Activated T-helper 2 cell treated with anti-CD3 and anti-CD28 coated beads, Interferon-gamma antibody, Interleukin-2, Interleukin-4, amounts not matched to agents 10 μg/mL and 5 μg/mL and 100 μg/mL, durations not matched to agents 14 hours and 24 hours and 36 hours (primary cell): ENCODE data around the gene RGS6. TPM values are rescaled to one million over a fixed set of nuclear protein-coding genes. Genes with fewer than 3 reads are reported as not detected.

Source experiments
- DNase-seq: peaks from one replicate; pipeline ENCODE4 v3.0.0; 2021; ENCODE audit warnings: low spot score
- H3K27ac Mint-ChIP-seq: one replicate; pipeline ENCODE4 v1.8.0; 2021; ENCODE audit warnings: mixed read lengths
- H3K27me3 Mint-ChIP-seq: one replicate; pipeline ENCODE4 v1.8.0; 2021; ENCODE audit warnings: low read depth, mixed read lengths
- H3K36me3 Mint-ChIP-seq: one replicate; pipeline ENCODE4 v1.8.0; 2021; ENCODE audit warnings: low read depth, mixed read lengths
- H3K4me1 Mint-ChIP-seq: one replicate; pipeline ENCODE4 v1.8.0; 2021; ENCODE audit warnings: low read depth, mixed read lengths
- H3K4me3 Mint-ChIP-seq: one replicate; pipeline ENCODE4 v1.8.0; 2021; ENCODE audit warnings: low read depth, mild to moderate bottlenecking, moderate library complexity, mixed read lengths
- H3K9me3 Mint-ChIP-seq: one replicate; pipeline ENCODE4 v1.8.0; 2021; ENCODE audit warnings: mixed read lengths
- intact Hi-C: fragments of 100-400 bp; cut with micrococcal nuclease; formaldehyde crosslinking; loops from one replicate; pipeline ENCODE4 v1.15.1; 2023
- total RNA-seq: library from RNA; stranded (reverse); gene quantifications from 2 replicates; pipeline ENCODE4 v1.2.3, GENCODE V29; 2022

The RGS6 gene
- total RNA-seq, 1 donor from 2014 or later = 3.7 TPM

GRCh38 chr14:72308967-72309485, 376.8 kb downstream of the RGS6 start:
- Mint-ChIP-seq H3K9me3 (peaks cover 19% of the 10 kb centered on the region), H3K27ac (no peak overlapping the region), H3K4me3 (no peak overlapping the region), H3K36me3 (peaks cover 4% of the 10 kb centered on the region), H3K4me1 (peaks cover 4% of the 10 kb centered on the region), H3K27me3 (peaks cover 13% of the 10 kb centered on the region)
- intact Hi-C loops = no loop called here
- DNase-seq = no peak

- intact Hi-C loops = no loop called here
- DNase-seq = no peak
- Mint-ChIP-seq H3K27ac (no peak overlapping the region), H3K4me3 (no peak overlapping the region), H3K4me1 (no peaks in the 10 kb centered on the region), H3K36me3 (peaks cover under 1% of the 10 kb centered on the region), H3K27me3 (peaks cover 14% of the 10 kb centered on the region), H3K9me3 (peaks cover 6% of the 10 kb centered on the region)
Observed at GRCh38 chr14:72311116-72311515, 378.9 kb downstream of the RGS6 start.

- Mint-ChIP-seq H3K36me3 (no peaks in the 10 kb centered on the region), H3K27ac (no peak overlapping the region), H3K4me3 (no peak overlapping the region), H3K9me3 (peaks cover 2% of the 10 kb centered on the region), H3K4me1 (no peaks in the 10 kb centered on the region), H3K27me3 (peaks cover 14% of the 10 kb centered on the region)
- intact Hi-C loops = no loop called here
- no peak for DNase-seq
Observed at GRCh38 chr14:72311516-72311915, 379.3 kb downstream of the RGS6 start.

GRCh38 chr14:72314808-72315435, 382.7 kb downstream of the RGS6 start:
- peaks cover 13% of the 10 kb centered on the region for H3K9me3 Mint-ChIP-seq
- H3K4me1 Mint-ChIP-seq = peaks cover 10% of the 10 kb centered on the region
- intact Hi-C loops = no loop called here
- peaks cover 12% of the 10 kb centered on the region for H3K27me3 Mint-ChIP-seq
- DNase-seq = no peak
- no peaks in the 10 kb centered on the region for H3K36me3 Mint-ChIP-seq
- no peak overlapping the region for H3K27ac Mint-ChIP-seq
- H3K4me3 Mint-ChIP-seq = no peak overlapping the region

GRCh38 chr14:72315714-72316113, 383.5 kb downstream of the RGS6 start:
- no peak overlapping the region for H3K4me3 Mint-ChIP-seq
- H3K4me1 Mint-ChIP-seq = peaks cover 10% of the 10 kb centered on the region
- no peak for DNase-seq
- H3K36me3 Mint-ChIP-seq = no peaks in the 10 kb centered on the region
- intact Hi-C loops = no loop called here
- peaks cover 13% of the 10 kb centered on the region for H3K9me3 Mint-ChIP-seq
- no peak overlapping the region for H3K27ac Mint-ChIP-seq
- H3K27me3 Mint-ChIP-seq = peaks cover 12% of the 10 kb centered on the region

GRCh38 chr14:72318648-72319047, 386.4 kb downstream of the RGS6 start:
- Mint-ChIP-seq H3K4me3 (no peak overlapping the region), H3K36me3 (no peaks in the 10 kb centered on the region), H3K27ac (no peak overlapping the region), H3K4me1 (peaks cover 10% of the 10 kb centered on the region), H3K27me3 (peaks cover 14% of the 10 kb centered on the region), H3K9me3 (peaks cover 13% of the 10 kb centered on the region)
- intact Hi-C loops = no loop called here
- no peak for DNase-seq

- H3K4me1 Mint-ChIP-seq = no peaks in the 10 kb centered on the region
- no peak overlapping the region for H3K27ac Mint-ChIP-seq
- H3K9me3 Mint-ChIP-seq = no peaks in the 10 kb centered on the region
- no peak overlapping the region for H3K4me3 Mint-ChIP-seq
- peaks cover 21% of the 10 kb centered on the region for H3K27me3 Mint-ChIP-seq
- no peak for DNase-seq
- H3K36me3 Mint-ChIP-seq = no peaks in the 10 kb centered on the region
- intact Hi-C loops = no loop called here
Observed at GRCh38 chr14:72332046-72332445, 399.8 kb downstream of the RGS6 start.

GRCh38 chr14:72332871-72333270, 400.6 kb downstream of the RGS6 start:
- intact Hi-C loops = no loop called here
- H3K27ac Mint-ChIP-seq = no peak overlapping the region
- H3K27me3 Mint-ChIP-seq = peaks cover 21% of the 10 kb centered on the region
- no peak for DNase-seq
- no peaks in the 10 kb centered on the region for H3K36me3 Mint-ChIP-seq
- no peaks in the 10 kb centered on the region for H3K4me1 Mint-ChIP-seq
- H3K4me3 Mint-ChIP-seq = no peak overlapping the region
- H3K9me3 Mint-ChIP-seq = no peaks in the 10 kb centered on the region

- no peak overlapping the region for H3K4me3 Mint-ChIP-seq
- H3K9me3 Mint-ChIP-seq = peaks cover 4% of the 10 kb centered on the region
- peaks cover 21% of the 10 kb centered on the region for H3K27me3 Mint-ChIP-seq
- no peaks in the 10 kb centered on the region for H3K36me3 Mint-ChIP-seq
- no peak for DNase-seq
- intact Hi-C loops = no loop called here
- no peak overlapping the region for H3K27ac Mint-ChIP-seq
- H3K4me1 Mint-ChIP-seq = no peaks in the 10 kb centered on the region
Observed at GRCh38 chr14:72333357-72333756, 401.1 kb downstream of the RGS6 start.

- intact Hi-C loops = no loop called here
- Mint-ChIP-seq H3K27ac (no peak overlapping the region), H3K9me3 (peaks cover 16% of the 10 kb centered on the region), H3K27me3 (peaks cover 23% of the 10 kb centered on the region), H3K4me3 (no peak overlapping the region), H3K4me1 (no peaks in the 10 kb centered on the region), H3K36me3 (no peaks in the 10 kb centered on the region)
- DNase-seq = no peak
Observed at GRCh38 chr14:72336311-72336980, 404.2 kb downstream of the RGS6 start.

- intact Hi-C loops = no loop called here
- Mint-ChIP-seq H3K27me3 (peaks cover 4% of the 10 kb centered on the region), H3K27ac (no peak overlapping the region)
Observed at GRCh38 chr14:72341237-72341636, 409.0 kb downstream of the RGS6 start.

GRCh38 chr14:72341686-72342085, 409.5 kb downstream of the RGS6 start:
- H3K9me3 Mint-ChIP-seq = peaks cover 22% of the 10 kb centered on the region
- DNase-seq = no peak
- H3K4me3 Mint-ChIP-seq = no peak overlapping the region
- H3K36me3 Mint-ChIP-seq = no peaks in the 10 kb centered on the region
- H3K27ac Mint-ChIP-seq = no peak overlapping the region
- peaks cover 3% of the 10 kb centered on the region for H3K27me3 Mint-ChIP-seq
- no peaks in the 10 kb centered on the region for H3K4me1 Mint-ChIP-seq
- intact Hi-C loops = no loop called here

More at GRCh38 chr14:72341237-72341636, 409.0 kb downstream of the RGS6 start:
- Mint-ChIP-seq H3K4me3 (no peak overlapping the region), H3K9me3 (peaks cover 22% of the 10 kb centered on the region), H3K36me3 (no peaks in the 10 kb centered on the region), H3K4me1 (no peaks in the 10 kb centered on the region)
- DNase-seq = no peak

GRCh38 chr14:72347118-72347517, 414.9 kb downstream of the RGS6 start:
- no peak overlapping the region for H3K27ac Mint-ChIP-seq
- no peak overlapping the region for H3K4me3 Mint-ChIP-seq
- peaks cover 4% of the 10 kb centered on the region for H3K9me3 Mint-ChIP-seq
- no peaks in the 10 kb centered on the region for H3K4me1 Mint-ChIP-seq
- no peaks in the 10 kb centered on the region for H3K36me3 Mint-ChIP-seq
- DNase-seq = no peak
- H3K27me3 Mint-ChIP-seq = peaks cover 17% of the 10 kb centered on the region
- intact Hi-C loops = no loop called here
